GM23338 (cell line): ENCODE data around the gene IL4I1. TPM values are rescaled to one million over a fixed set of nuclear protein-coding genes. Genes with fewer than 3 reads are reported as not detected.

Experiments used
- ATAC-seq: fragments of 200-7000 bp; cut with Tn5 transposase; 3 replicates; pipeline ENCODE4 v1.9.1; 2020
- DNase-seq: peaks from one replicate; pipeline ENCODE4 v3.0.0-alpha.2; 2015; ENCODE audit warnings: low spot score
- H2AFZ ChIP-seq: fragments of 200-600 bp; sonication (generic); 2 replicates; pipeline ENCODE4 v1.8.0; 2016; ENCODE audit warnings: antibody characterized with exemption, mild to moderate bottlenecking, moderate library complexity
- H3F3A ChIP-seq: fragments of 200-600 bp; sonication (generic); replicated peaks from 2 replicates; pipeline ENCODE4 v1.8.0; 2017; ENCODE audit warnings: antibody characterized with exemption, mixed run types, low read depth
- H3K27ac ChIP-seq: fragments of 200-600 bp; sonication (generic); 2 replicates; pipeline ENCODE4 v1.6.1; 2016; ENCODE audit warnings: low read depth
- H3K27me3 ChIP-seq: fragments of 200-600 bp; sonication (generic); 2 replicates; pipeline ENCODE4 v1.8.0; 2016; ENCODE audit warnings: mild to moderate bottlenecking, mixed run types, moderate library complexity; ENCODE audit not compliant: insufficient read depth
- H3K36me3 ChIP-seq: fragments of 200-600 bp; sonication (generic); 2 replicates; pipeline ENCODE4 v1.8.0; 2016; ENCODE audit warnings: mild to moderate bottlenecking; ENCODE audit not compliant: insufficient read depth
- H3K4me1 ChIP-seq: fragments of 200-600 bp; sonication (generic); 2 replicates; pipeline ENCODE4 v1.8.0; 2016; ENCODE audit warnings: mild to moderate bottlenecking, moderate library complexity; ENCODE audit not compliant: insufficient read depth
- H3K4me2 ChIP-seq: fragments of 200-600 bp; sonication (generic); 2 replicates; pipeline ENCODE4 v1.7.1; 2017; ENCODE audit warnings: mixed run types
- H3K4me3 ChIP-seq: fragments of 200-600 bp; sonication (generic); 2 replicates; pipeline ENCODE4 v1.6.1; 2016; ENCODE audit warnings: mixed run types
- H3K79me2 ChIP-seq: fragments of 200-600 bp; sonication (generic); replicated peaks from 2 replicates; pipeline ENCODE4 v1.8.0; 2017; ENCODE audit warnings: mild to moderate bottlenecking; ENCODE audit not compliant: insufficient read depth
- H3K9me2 ChIP-seq: fragments of 200-600 bp; sonication (generic); 2 replicates; pipeline ENCODE4 v1.8.0; 2017; ENCODE audit not compliant: insufficient read depth
- H4K20me1 ChIP-seq: fragments of 200-600 bp; sonication (generic); replicated peaks from 2 replicates; pipeline ENCODE4 v1.8.0; 2017; ENCODE audit warnings: mild to moderate bottlenecking; ENCODE audit not compliant: insufficient read depth
- H3K27ac Mint-ChIP-seq: 2 replicates; pipeline ENCODE4 v1.8.0; 2020; ENCODE audit warnings: inconsistent platforms, mild to moderate bottlenecking, moderate library complexity, mixed read lengths
- H3K27me3 Mint-ChIP-seq: 3 replicates; pipeline ENCODE4 v1.8.0; 2022; ENCODE audit warnings: low read depth, mild to moderate bottlenecking, moderate library complexity, mixed read lengths, inconsistent platforms; ENCODE audit not compliant: insufficient read depth, poor library complexity
- H3K36me3 Mint-ChIP-seq: 3 replicates; pipeline ENCODE4 v1.8.0; 2021; ENCODE audit warnings: low read depth, mild to moderate bottlenecking, inconsistent platforms, moderate library complexity, mixed read lengths
- H3K4me1 Mint-ChIP-seq: 3 replicates; pipeline ENCODE4 v1.8.0; 2020; ENCODE audit warnings: mild to moderate bottlenecking, inconsistent platforms, mixed read lengths
- H3K4me3 Mint-ChIP-seq: 3 replicates; pipeline ENCODE4 v1.8.0; 2021; ENCODE audit warnings: moderate library complexity, mild to moderate bottlenecking, inconsistent platforms, mixed read lengths
- H3K9me3 Mint-ChIP-seq: 3 replicates; pipeline ENCODE4 v1.8.0; 2020; ENCODE audit warnings: moderate library complexity, mild to moderate bottlenecking, inconsistent platforms, mixed read lengths
- CREB1 ChIP-seq: fragments of 250-450 bp; sonication (Bioruptor Pico); IDR thresholded peaks from 2 replicates; pipeline ENCODE4 v1.5.0; 2020; ENCODE audit warnings: low read depth, mild to moderate bottlenecking, moderate library complexity
- CTCF ChIP-seq, 2 experiments: fragments of 200-600 bp in 1 of 2; sonication (generic) in 1 of 2; conservative IDR thresholded peaks; 2 replicates each; pipeline versions ENCODE4 v1.5.1 to v1.6.1; 2016 to 2017; ENCODE audit warnings: antibody characterized with exemption in 2 of 2, low read depth in 2 of 2, mild to moderate bottlenecking in 2 of 2, moderate library complexity in 1 of 2
- ETS1 ChIP-seq: IDR thresholded peaks from 2 replicates; pipeline ENCODE4 v1.6.1; 2016; ENCODE audit warnings: antibody characterized with exemption
- EZH2 ChIP-seq: fragments of 200-600 bp; sonication (generic); IDR thresholded peaks from one replicate; pipeline ENCODE4 v1.8.0; 2017; ENCODE audit warnings: antibody characterized with exemption, mild to moderate bottlenecking, low read depth; ENCODE audit not compliant: unreplicated experiment
- EZH2phosphoT487 ChIP-seq: fragments of 200-600 bp; sonication (generic); IDR thresholded peaks from one replicate; pipeline ENCODE4 v1.8.1; 2018; ENCODE audit warnings: antibody characterized with exemption; ENCODE audit not compliant: unreplicated experiment
- JUNB ChIP-seq: IDR thresholded peaks from one replicate; pipeline ENCODE4 v1.6.1; 2016; ENCODE audit warnings: antibody characterized with exemption; ENCODE audit not compliant: unreplicated experiment
- NANOG ChIP-seq: IDR thresholded peaks from 2 replicates; pipeline ENCODE4 v1.6.1; 2016; ENCODE audit warnings: antibody characterized with exemption, borderline replicate concordance
- POLR2AphosphoS5 ChIP-seq: IDR thresholded peaks from 2 replicates; pipeline ENCODE4 v1.6.1; 2016; ENCODE audit warnings: antibody characterized with exemption, low read depth
- REST ChIP-seq: IDR thresholded peaks from one replicate; pipeline ENCODE4 v1.6.1; 2018; ENCODE audit warnings: antibody characterized with exemption; ENCODE audit not compliant: unreplicated experiment
- STAT1 ChIP-seq: IDR thresholded peaks from one replicate; pipeline ENCODE4 v1.6.1; 2016; ENCODE audit warnings: antibody characterized with exemption; ENCODE audit not compliant: unreplicated experiment
- ZNF114 ChIP-seq: fragments of 250-450 bp; sonication (Bioruptor Pico); IDR thresholded peaks from 2 replicates; pipeline ENCODE4 v1.5.0; 2020; ENCODE audit warnings: mild to moderate bottlenecking, moderate library complexity
- ZNF331 ChIP-seq: fragments of 250-450 bp; sonication (Bioruptor Pico); IDR thresholded peaks from 2 replicates; pipeline ENCODE4 v1.5.0; 2020; ENCODE audit warnings: low read depth, mild to moderate bottlenecking, moderate library complexity
- ZNF462 ChIP-seq: fragments of 250-450 bp; sonication (Bioruptor Pico); IDR thresholded peaks from 2 replicates; pipeline ENCODE4 v1.5.0; 2020; ENCODE audit warnings: mild to moderate bottlenecking, moderate library complexity
- polyA plus RNA-seq: library from polyadenylated mRNA; unstranded; fragments of >200 nt; fragmentation: Nextera tagmentation; extraction: Ambion mirVana; gene quantifications from 2 replicates; pipeline ENCODE4 v1.2.1, GENCODE V29; 2016
- total RNA-seq: library from RNA; depleted of rRNA; stranded (reverse); fragments of >200 nt; shearing (Covaris generic); gene quantifications from 2 replicates; pipeline ENCODE4 v1.2.3, GENCODE V29; 2014

IL4I1 gene
- total and polyA plus RNA-seq, 2 experiments from 2014 or later, result 0.60 to 0.69 TPM

- H3K4me3 Mint-ChIP-seq, result no peak overlapping the region; the same call in 2 of the 3 replicates
These were observed 14.9 kb downstream of the IL4I1 start for GRCh38 chr19:49881672-49882394.

More at GRCh38 chr19:49881672-49882394, 14.9 kb downstream of the IL4I1 start:
- H3K27me3 Mint-ChIP-seq, result peaks cover 10% of the 10 kb centered on the region
- H3K4me3 ChIP-seq, result no peak overlapping the region
- H3K27ac ChIP-seq, result no peak overlapping the region
- peaks cover 72% of the 10 kb centered on the region for H3K36me3 Mint-ChIP-seq
- TF ChIP-seq POLR2AphosphoS5 (no peak), STAT1 (no peak), ZNF462 (no peak), ZNF331 (no peak), NANOG (no peak), CTCF (conservative IDR thresholded peaks at IDR 0.05; ENCODE audit: low read depth in 2 of 2) (no peak), CREB1 (no peak), EZH2 (no peak), ZNF114 (CRISPR knock-in tag) (no peak), JUNB (no peak), ETS1 (no peak), REST (no peak), EZH2phosphoT487 (no peak)
- H3K9me2 ChIP-seq, result no peaks in the 10 kb centered on the region
- DNase-seq (peak; percentile 74), ATAC-seq (no peak)
- peaks cover 39% of the 10 kb centered on the region for H3K36me3 ChIP-seq
- H3F3A ChIP-seq, result peaks cover 19% of the 10 kb centered on the region; the same call in 1 of the 2 replicates
- H3K4me2 ChIP-seq, result no peak overlapping the region
- H3K4me1 ChIP-seq, result peaks cover 9% of the 10 kb centered on the region; the same call in 1 of the 2 replicates
- no peak overlapping the region for H2AFZ ChIP-seq
- H3K4me1 Mint-ChIP-seq, result peaks cover 17% of the 10 kb centered on the region; the same call in 2 of the 3 replicates
- no peaks in the 10 kb centered on the region for H3K27me3 ChIP-seq
- H3K27ac Mint-ChIP-seq, result peak overlapping the region; percentile 81; the same call in 1 of the 2 replicates
- H3K9me3 Mint-ChIP-seq, result peaks cover 3% of the 10 kb centered on the region; the same call in 1 of the 3 replicates
- H3K79me2 ChIP-seq, result peaks cover 19% of the 10 kb centered on the region
- peaks cover 8% of the 10 kb centered on the region for H4K20me1 ChIP-seq
